Measurements from ENCODE around the gene TNS4. TPM values are rescaled to one million over a fixed set of nuclear protein-coding genes. Genes with fewer than 3 reads are reported as not detected.
A peak's percentile ranks its signal among the peaks of the same experiment; 100 is the strongest.

The TNS4 gene
- total and polyA plus RNA-seq, 9 of the 15 experiments (the other 6 are each of a cell fraction or from before 2014, with no cell fraction given): 0.04 to 0.73 (median 0.24) TPM; not detected in 1

- no peak for TF ChIP-seq ZBTB17 (CRISPR knock-in tag; IDR thresholded peaks at IDR 0.05)
- TF ChIP-seq ZNF324 (CRISPR knock-in tag; IDR thresholded peaks at IDR 0.05): no peak
- no peak for TF ChIP-seq ZNF133 (CRISPR knock-in tag; IDR thresholded peaks at IDR 0.05)
- TF ChIP-seq ZNF217 (CRISPR knock-in tag; IDR thresholded peaks at IDR 0.05): no peak
- TF ChIP-seq SRSF9 (IDR thresholded peaks at IDR 0.05; ENCODE audit: borderline replicate concordance, low read depth, low read length): no peak
- TF ChIP-seq, protein P1, sequence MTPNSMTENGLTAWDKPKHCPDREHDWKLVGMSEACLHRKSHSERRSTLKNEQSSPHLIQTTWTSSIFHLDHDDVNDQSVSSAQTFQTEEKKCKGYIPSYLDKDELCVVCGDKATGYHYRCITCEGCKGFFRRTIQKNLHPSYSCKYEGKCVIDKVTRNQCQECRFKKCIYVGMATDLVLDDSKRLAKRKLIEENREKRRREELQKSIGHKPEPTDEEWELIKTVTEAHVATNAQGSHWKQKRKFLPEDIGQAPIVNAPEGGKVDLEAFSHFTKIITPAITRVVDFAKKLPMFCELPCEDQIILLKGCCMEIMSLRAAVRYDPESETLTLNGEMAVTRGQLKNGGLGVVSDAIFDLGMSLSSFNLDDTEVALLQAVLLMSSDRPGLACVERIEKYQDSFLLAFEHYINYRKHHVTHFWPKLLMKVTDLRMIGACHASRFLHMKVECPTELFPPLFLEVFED (CRISPR knock-in tag; conservative IDR thresholded peaks at IDR 0.05): no peak
- no peak for TF ChIP-seq RFX7 (CRISPR knock-in tag; IDR thresholded peaks at IDR 0.05)
- TF ChIP-seq, protein P2, sequence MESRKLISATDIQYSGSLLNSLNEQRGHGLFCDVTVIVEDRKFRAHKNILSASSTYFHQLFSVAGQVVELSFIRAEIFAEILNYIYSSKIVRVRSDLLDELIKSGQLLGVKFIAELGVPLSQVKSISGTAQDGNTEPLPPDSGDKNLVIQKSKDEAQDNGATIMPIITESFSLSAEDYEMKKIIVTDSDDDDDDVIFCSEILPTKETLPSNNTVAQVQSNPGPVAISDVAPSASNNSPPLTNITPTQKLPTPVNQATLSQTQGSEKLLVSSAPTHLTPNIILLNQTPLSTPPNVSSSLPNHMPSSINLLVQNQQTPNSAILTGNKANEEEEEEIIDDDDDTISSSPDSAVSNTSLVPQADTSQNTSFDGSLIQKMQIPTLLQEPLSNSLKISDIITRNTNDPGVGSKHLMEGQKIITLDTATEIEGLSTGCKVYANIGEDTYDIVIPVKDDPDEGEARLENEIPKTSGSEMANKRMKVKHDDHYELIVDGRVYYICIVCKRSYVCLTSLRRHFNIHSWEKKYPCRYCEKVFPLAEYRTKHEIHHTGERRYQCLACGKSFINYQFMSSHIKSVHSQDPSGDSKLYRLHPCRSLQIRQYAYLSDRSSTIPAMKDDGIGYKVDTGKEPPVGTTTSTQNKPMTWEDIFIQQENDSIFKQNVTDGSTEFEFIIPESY (CRISPR knock-in tag; IDR thresholded peaks at IDR 0.05): no peak
- no peak for TF ChIP-seq RBM34 (IDR thresholded peaks at IDR 0.05; ENCODE audit: borderline replicate concordance, insufficient read depth, low read length)
- no peak for TF ChIP-seq SUPT5H (IDR thresholded peaks at IDR 0.05)
- TF ChIP-seq ZNF79 (CRISPR knock-in tag; IDR thresholded peaks at IDR 0.05; ENCODE audit: low read depth): no peak
- TF ChIP-seq, protein P3, sequence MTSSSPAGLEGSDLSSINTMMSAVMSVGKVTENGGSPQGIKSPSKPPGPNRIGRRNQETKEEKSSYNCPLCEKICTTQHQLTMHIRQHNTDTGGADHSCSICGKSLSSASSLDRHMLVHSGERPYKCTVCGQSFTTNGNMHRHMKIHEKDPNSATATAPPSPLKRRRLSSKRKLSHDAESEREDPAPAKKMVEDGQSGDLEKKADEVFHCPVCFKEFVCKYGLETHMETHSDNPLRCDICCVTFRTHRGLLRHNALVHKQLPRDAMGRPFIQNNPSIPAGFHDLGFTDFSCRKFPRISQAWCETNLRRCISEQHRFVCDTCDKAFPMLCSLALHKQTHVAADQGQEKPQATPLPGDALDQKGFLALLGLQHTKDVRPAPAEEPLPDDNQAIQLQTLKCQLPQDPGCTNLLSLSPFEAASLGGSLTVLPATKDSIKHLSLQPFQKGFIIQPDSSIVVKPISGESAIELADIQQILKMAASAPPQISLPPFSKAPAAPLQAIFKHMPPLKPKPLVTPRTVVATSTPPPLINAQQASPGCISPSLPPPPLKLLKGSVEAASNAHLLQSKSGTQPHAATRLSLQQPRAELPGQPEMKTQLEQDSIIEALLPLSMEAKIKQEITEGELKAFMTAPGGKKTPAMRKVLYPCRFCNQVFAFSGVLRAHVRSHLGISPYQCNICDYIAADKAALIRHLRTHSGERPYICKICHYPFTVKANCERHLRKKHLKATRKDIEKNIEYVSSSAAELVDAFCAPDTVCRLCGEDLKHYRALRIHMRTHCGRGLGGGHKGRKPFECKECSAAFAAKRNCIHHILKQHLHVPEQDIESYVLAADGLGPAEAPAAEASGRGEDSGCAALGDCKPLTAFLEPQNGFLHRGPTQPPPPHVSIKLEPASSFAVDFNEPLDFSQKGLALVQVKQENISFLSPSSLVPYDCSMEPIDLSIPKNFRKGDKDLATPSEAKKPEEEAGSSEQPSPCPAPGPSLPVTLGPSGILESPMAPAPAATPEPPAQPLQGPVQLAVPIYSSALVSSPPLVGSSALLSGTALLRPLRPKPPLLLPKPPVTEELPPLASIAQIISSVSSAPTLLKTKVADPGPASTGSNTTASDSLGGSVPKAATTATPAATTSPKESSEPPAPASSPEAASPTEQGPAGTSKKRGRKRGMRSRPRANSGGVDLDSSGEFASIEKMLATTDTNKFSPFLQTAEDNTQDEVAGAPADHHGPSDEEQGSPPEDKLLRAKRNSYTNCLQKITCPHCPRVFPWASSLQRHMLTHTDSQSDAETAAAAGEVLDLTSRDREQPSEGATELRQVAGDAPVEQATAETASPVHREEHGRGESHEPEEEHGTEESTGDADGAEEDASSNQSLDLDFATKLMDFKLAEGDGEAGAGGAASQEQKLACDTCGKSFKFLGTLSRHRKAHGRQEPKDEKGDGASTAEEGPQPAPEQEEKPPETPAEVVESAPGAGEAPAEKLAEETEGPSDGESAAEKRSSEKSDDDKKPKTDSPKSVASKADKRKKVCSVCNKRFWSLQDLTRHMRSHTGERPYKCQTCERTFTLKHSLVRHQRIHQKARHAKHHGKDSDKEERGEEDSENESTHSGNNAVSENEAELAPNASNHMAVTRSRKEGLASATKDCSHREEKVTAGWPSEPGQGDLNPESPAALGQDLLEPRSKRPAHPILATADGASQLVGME (CRISPR knock-in tag; IDR thresholded peaks at IDR 0.05): 0 out of 2 replicates have a peak, but pooled peaks have one; percentile 49
- no peak for TF ChIP-seq RAD51 (IDR thresholded peaks at IDR 0.05; ENCODE audit: borderline replicate concordance, low read depth)
- no peak for TF ChIP-seq CBFA2T3 (IDR thresholded peaks at IDR 0.05)
- TF ChIP-seq ETV6 (IDR thresholded peaks at IDR 0.05; ENCODE audit: borderline replicate concordance in 1 of 2, low read depth in 2 of 2, low read length in 1 of 2): no peak
- no peak for TF ChIP-seq ETV6 (CRISPR knock-in tag; IDR thresholded peaks at IDR 0.05; ENCODE audit: borderline replicate concordance)
- no peak for TF ChIP-seq XRCC3 (IDR thresholded peaks at IDR 0.05)
- no peak for TF ChIP-seq NBN (IDR thresholded peaks at IDR 0.05; ENCODE audit: low read depth)
Measured at GRCh38 chr17:40443196-40443987, 58.0 kb downstream of the TNS4 start, which contains the start of gene IGFBP4 (continued).

Data from K562 (cell line).